ENCODE data around the gene TMEM106B.

The TMEM106B gene

GRCh38 chr7:12291870-12292269, 80.8 kb downstream of the TMEM106B start:
- no peak overlapping the region for H3K4me3 Mint-ChIP-seq
- TF ChIP-seq CTCF (IDR thresholded peaks at IDR 0.05): no peak
- H3K9me3 Mint-ChIP-seq: peaks cover 20% of the 10 kb centered on the region
- no peaks in the 10 kb centered on the region for H3K27me3 Mint-ChIP-seq (ENCODE audit: low read depth, poor library complexity)
- no peak for DNase-seq
- peaks cover 11% of the 10 kb centered on the region for H3K4me1 Mint-ChIP-seq
- no peak overlapping the region for H3K27ac Mint-ChIP-seq
- no peaks in the 10 kb centered on the region for H3K36me3 Mint-ChIP-seq (ENCODE audit: low read depth)

Data from nephron progenitor cell (in vitro differentiated cells).